HL-60 (cell line): ENCODE data around the gene PIP5K1B.

ENCODE experiments used
- DNase-seq, 2 experiments: peaks; one replicate each; pipeline ENCODE4 v3.0.0-alpha.2; 2010 to 2020; ENCODE audit warnings: low read depth in 1 of 2, low spot score in 1 of 2
- H3K27ac ChIP-seq: fragments of 250-450 bp; sonication (Bioruptor Pico); replicated peaks from 2 replicates; pipeline ENCODE4 v1.5.1; 2020; ENCODE audit warnings: mild to moderate bottlenecking, moderate library complexity
- H3K27me3 ChIP-seq: fragments of 250-450 bp; sonication (Bioruptor Pico); 2 replicates; pipeline ENCODE4 v1.5.1; 2021; ENCODE audit warnings: mild to moderate bottlenecking, moderate library complexity; ENCODE audit not compliant: insufficient read depth, poor library complexity, severe bottlenecking
- H3K4me3 ChIP-seq: replicated peaks from 2 replicates; pipeline ENCODE4 v1.5.1; 2011; ENCODE audit warnings: mild to moderate bottlenecking, control low read depth, low read length; ENCODE audit not compliant: insufficient read depth
- CTCF ChIP-seq: IDR thresholded peaks from one replicate; pipeline ENCODE4 v1.5.1; 2011; ENCODE audit warnings: low read length, control low read depth, inconsistent platforms; ENCODE audit not compliant: insufficient read depth
- GABPA ChIP-seq: IDR thresholded peaks from 2 replicates; pipeline ENCODE4 v1.6.1; 2012; ENCODE audit warnings: low read depth
- POLR2AphosphoS5 ChIP-seq: IDR thresholded peaks from 2 replicates; pipeline ENCODE4 v1.6.1; 2012; ENCODE audit warnings: low read depth
- SPI1 ChIP-seq: IDR thresholded peaks from 2 replicates; pipeline ENCODE4 v1.6.1; 2012; ENCODE audit warnings: low read depth, mild to moderate bottlenecking, borderline replicate concordance
- TF ChIP-seq, protein P1 (sequence below): IDR thresholded peaks from 2 replicates; pipeline ENCODE4 v1.6.1; 2012; ENCODE audit warnings: low read depth; ENCODE audit not compliant: insufficient replicate concordance

PIP5K1B gene

GRCh38 chr9:68949271-68950000 is 244.4 kb downstream of the PIP5K1B start:
- Histone ChIP-seq H3K27me3 (no peaks in the 10 kb centered on the region), H3K27ac (no peak overlapping the region), H3K4me3 (no peak overlapping the region)
- TF ChIP-seq, protein P1, sequence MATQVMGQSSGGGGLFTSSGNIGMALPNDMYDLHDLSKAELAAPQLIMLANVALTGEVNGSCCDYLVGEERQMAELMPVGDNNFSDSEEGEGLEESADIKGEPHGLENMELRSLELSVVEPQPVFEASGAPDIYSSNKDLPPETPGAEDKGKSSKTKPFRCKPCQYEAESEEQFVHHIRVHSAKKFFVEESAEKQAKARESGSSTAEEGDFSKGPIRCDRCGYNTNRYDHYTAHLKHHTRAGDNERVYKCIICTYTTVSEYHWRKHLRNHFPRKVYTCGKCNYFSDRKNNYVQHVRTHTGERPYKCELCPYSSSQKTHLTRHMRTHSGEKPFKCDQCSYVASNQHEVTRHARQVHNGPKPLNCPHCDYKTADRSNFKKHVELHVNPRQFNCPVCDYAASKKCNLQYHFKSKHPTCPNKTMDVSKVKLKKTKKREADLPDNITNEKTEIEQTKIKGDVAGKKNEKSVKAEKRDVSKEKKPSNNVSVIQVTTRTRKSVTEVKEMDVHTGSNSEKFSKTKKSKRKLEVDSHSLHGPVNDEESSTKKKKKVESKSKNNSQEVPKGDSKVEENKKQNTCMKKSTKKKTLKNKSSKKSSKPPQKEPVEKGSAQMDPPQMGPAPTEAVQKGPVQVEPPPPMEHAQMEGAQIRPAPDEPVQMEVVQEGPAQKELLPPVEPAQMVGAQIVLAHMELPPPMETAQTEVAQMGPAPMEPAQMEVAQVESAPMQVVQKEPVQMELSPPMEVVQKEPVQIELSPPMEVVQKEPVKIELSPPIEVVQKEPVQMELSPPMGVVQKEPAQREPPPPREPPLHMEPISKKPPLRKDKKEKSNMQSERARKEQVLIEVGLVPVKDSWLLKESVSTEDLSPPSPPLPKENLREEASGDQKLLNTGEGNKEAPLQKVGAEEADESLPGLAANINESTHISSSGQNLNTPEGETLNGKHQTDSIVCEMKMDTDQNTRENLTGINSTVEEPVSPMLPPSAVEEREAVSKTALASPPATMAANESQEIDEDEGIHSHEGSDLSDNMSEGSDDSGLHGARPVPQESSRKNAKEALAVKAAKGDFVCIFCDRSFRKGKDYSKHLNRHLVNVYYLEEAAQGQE: no peak
- TF ChIP-seq CTCF: no peak
- no peak for TF ChIP-seq SPI1
- TF ChIP-seq GABPA: no peak
- no peak for TF ChIP-seq POLR2AphosphoS5
- DNase-seq: no peak

- no peak for DNase-seq
- Histone ChIP-seq H3K4me3 (no peak overlapping the region), H3K27me3 (no peaks in the 10 kb centered on the region), H3K27ac (no peak overlapping the region)
- no peak for TF ChIP-seq GABPA
- TF ChIP-seq CTCF: no peak
- no peak for TF ChIP-seq SPI1
- no peak for TF ChIP-seq POLR2AphosphoS5
- TF ChIP-seq, protein P1: no peak
Observed at GRCh38 chr9:68950188-68950587, 245.1 kb downstream of the PIP5K1B start.

DNA sequence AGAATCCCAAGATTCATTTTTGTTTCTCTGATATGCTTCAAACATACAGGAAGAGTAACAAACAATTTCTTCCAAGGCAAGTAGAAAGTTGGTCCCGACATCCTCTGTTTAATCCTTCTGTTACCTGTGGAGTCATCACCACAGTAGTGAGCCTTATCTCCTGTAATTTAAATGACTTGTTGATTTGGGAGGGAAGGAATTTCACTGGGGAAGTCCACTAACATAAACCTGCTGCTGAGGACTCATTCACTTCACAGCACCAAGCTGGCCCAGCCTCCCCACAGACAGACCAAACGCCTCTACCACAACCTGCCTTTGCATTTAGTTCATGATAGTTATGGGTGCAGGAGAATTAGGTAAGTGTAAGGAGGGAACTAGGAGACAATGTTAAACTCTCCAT is 245.6 kb downstream of the PIP5K1B start:
- H3K27me3 ChIP-seq: no peaks in the 10 kb centered on the region
- H3K27ac ChIP-seq: no peak overlapping the region
- no peak for DNase-seq
- H3K4me3 ChIP-seq: no peak overlapping the region
- TF ChIP-seq CTCF (no peak), GABPA (no peak)
